Trophoblast cell (in vitro differentiated cells and primary cell): Measurements from ENCODE around the gene MMP17.

Experiments
- DNase-seq, 2 donors: peaks; one replicate each; pipeline ENCODE4 v3.0.0-alpha.2; 2016
- H2AFZ ChIP-seq: 2 replicates; pipeline ENCODE4 v1.6.1; 2013; ENCODE audit warnings: low read length, moderate library complexity, mild to moderate bottlenecking; ENCODE audit not compliant: insufficient read depth, poor library complexity
- H2AK5ac ChIP-seq: 2 replicates; pipeline ENCODE4 v1.6.1; 2013; ENCODE audit warnings: mild to moderate bottlenecking, low read length
- H2BK120ac ChIP-seq: 2 replicates; pipeline ENCODE4 v1.6.1; 2013; ENCODE audit warnings: low read length, mild to moderate bottlenecking, moderate library complexity; ENCODE audit not compliant: insufficient read depth, poor library complexity
- H2BK12ac ChIP-seq: 2 replicates; pipeline ENCODE4 v1.6.1; 2013; ENCODE audit warnings: mild to moderate bottlenecking, low read length, moderate library complexity
- H2BK5ac ChIP-seq: 2 replicates; pipeline ENCODE4 v1.6.1; 2013; ENCODE audit warnings: low read length, low read depth, moderate library complexity, mild to moderate bottlenecking; ENCODE audit not compliant: poor library complexity
- H3K14ac ChIP-seq: 2 replicates; pipeline ENCODE4 v1.6.1; 2013; ENCODE audit warnings: mild to moderate bottlenecking, low read length
- H3K18ac ChIP-seq: 2 replicates; pipeline ENCODE4 v1.6.1; 2013; ENCODE audit warnings: mild to moderate bottlenecking, low read length
- H3K23ac ChIP-seq: 2 replicates; pipeline ENCODE4 v1.6.1; 2013; ENCODE audit warnings: low read length
- H3K27ac ChIP-seq: 2 replicates; pipeline ENCODE4 v1.5.1; 2013; ENCODE audit warnings: low read depth, mild to moderate bottlenecking, inconsistent platforms, low read length, moderate library complexity
- H3K27me3 ChIP-seq: 2 replicates; pipeline ENCODE4 v1.6.1; 2013; ENCODE audit warnings: inconsistent platforms, mild to moderate bottlenecking, low read length, moderate library complexity; ENCODE audit not compliant: insufficient read depth
- H3K36me3 ChIP-seq, 2 experiments: 1 replicate in 1 of 2; 2 replicates in 1 of 2; pipeline ENCODE4 v1.6.1; 2013; ENCODE audit warnings: low read length in 2 of 2, mild to moderate bottlenecking in 2 of 2, moderate library complexity in 1 of 2; ENCODE audit not compliant: insufficient read depth in 2 of 2, control insufficient read depth in 1 of 2
- H3K4ac ChIP-seq: 2 replicates; pipeline ENCODE4 v1.6.1; 2013; ENCODE audit warnings: low read depth, mild to moderate bottlenecking, low read length, moderate library complexity
- H3K4me1 ChIP-seq, 2 experiments: 1 replicate in 1 of 2; 2 replicates in 1 of 2; pipeline ENCODE4 v1.6.1; 2013; ENCODE audit warnings: low read length in 2 of 2, mild to moderate bottlenecking in 2 of 2, moderate library complexity in 1 of 2; ENCODE audit not compliant: insufficient read depth in 2 of 2, control insufficient read depth in 1 of 2
- H3K4me2 ChIP-seq: 2 replicates; pipeline ENCODE4 v1.6.1; 2013; ENCODE audit warnings: inconsistent platforms, mild to moderate bottlenecking, low read length, moderate library complexity
- H3K4me3 ChIP-seq: 2 replicates; pipeline ENCODE4 v1.5.1; 2013; ENCODE audit warnings: mild to moderate bottlenecking, low read depth, low read length, inconsistent platforms
- H3K79me1 ChIP-seq: one replicate; pipeline ENCODE4 v1.6.1; 2013; ENCODE audit warnings: low read length
- H3K79me2 ChIP-seq: 2 replicates; pipeline ENCODE4 v1.6.1; 2013; ENCODE audit warnings: low read length, mild to moderate bottlenecking; ENCODE audit not compliant: control insufficient read depth, insufficient read depth, poor library complexity
- H3K9ac ChIP-seq: 2 replicates; pipeline ENCODE4 v1.6.1; 2013; ENCODE audit warnings: mild to moderate bottlenecking, low read length
- H3K9me3 ChIP-seq: 2 replicates; pipeline ENCODE4 v1.6.1; 2013; ENCODE audit warnings: low read depth, mild to moderate bottlenecking, control low read depth, inconsistent platforms, low read length; ENCODE audit not compliant: insufficient read depth
- H4K12ac ChIP-seq: 2 replicates; pipeline ENCODE4 v1.6.1; 2013; ENCODE audit warnings: low read depth, mild to moderate bottlenecking, low read length, moderate library complexity
- H4K8ac ChIP-seq: 2 replicates; pipeline ENCODE4 v1.6.1; 2013; ENCODE audit warnings: low read depth, mild to moderate bottlenecking, low read length, moderate library complexity
- H4K91ac ChIP-seq: one replicate; pipeline ENCODE4 v1.6.1; 2013; ENCODE audit warnings: low read depth, mild to moderate bottlenecking, low read length, moderate library complexity
- WGBS: extraction: QIAGEN DNeasy Blood & Tissue Kit; methylation state at CpG from one replicate; pipeline ENCODE4 v1.1.7; 2013; ENCODE audit warnings: missing lambda C conversion rate; ENCODE audit not compliant: insufficient read length, insufficient coverage; ENCODE audit errors: extremely low coverage; 5-methylcytosine and 5-hydroxymethylcytosine counted together

Gene MMP17

DNA sequence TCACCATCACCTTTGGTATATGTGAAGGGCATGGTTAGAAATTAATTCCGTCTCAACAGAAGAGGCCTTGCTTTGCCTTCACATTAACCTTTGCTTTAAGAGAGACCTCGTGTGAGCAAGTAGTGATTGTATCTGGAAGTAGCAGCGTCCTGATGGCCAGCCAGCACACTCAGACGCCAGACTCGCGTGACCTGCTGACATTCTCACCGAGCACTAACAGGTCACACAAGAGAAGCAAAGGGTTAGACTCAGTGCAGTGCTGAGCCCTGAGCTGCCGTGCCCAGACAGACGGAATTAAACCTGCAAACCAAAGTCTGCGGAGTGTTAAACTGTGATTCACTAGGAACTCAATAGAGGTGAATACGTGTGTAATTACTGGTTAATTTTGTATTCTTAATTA lies 40.1 kb upstream of the MMP17 start:
- H4K12ac ChIP-seq, result no peak overlapping the region
- H3K9ac ChIP-seq, result no peak overlapping the region
- no peak overlapping the region for H2AK5ac ChIP-seq
- H3K4ac ChIP-seq, result no peak overlapping the region
- no peak overlapping the region for H3K4me3 ChIP-seq
- peaks cover 4 to 7% of the 10 kb centered on the region in 2 experiments for H3K4me1 ChIP-seq
- peaks cover 36 to 51% of the 10 kb centered on the region in 2 experiments for H3K36me3 ChIP-seq
- peaks cover 4% of the 10 kb centered on the region for H3K9me3 ChIP-seq
- no CpG with 5 or more reads among the region's 11 CpGs for WGBS
- H3K27ac ChIP-seq, result no peak overlapping the region
- H3K4me2 ChIP-seq, result no peak overlapping the region
- H3K18ac ChIP-seq, result no peak overlapping the region
- H4K91ac ChIP-seq, result no peak overlapping the region
- no peaks in the 10 kb centered on the region for H3K79me2 ChIP-seq
- H4K8ac ChIP-seq, result no peak overlapping the region
- no peaks in the 10 kb centered on the region for H3K79me1 ChIP-seq
- no peak overlapping the region for H3K23ac ChIP-seq
- no peak overlapping the region for H2BK120ac ChIP-seq
- H3K14ac ChIP-seq, result no peak overlapping the region
- no peak overlapping the region for H2AFZ ChIP-seq
- no peak overlapping the region for H2BK5ac ChIP-seq
- H2BK12ac ChIP-seq, result no peak overlapping the region
- DNase-seq, result no peak
- no peaks in the 10 kb centered on the region for H3K27me3 ChIP-seq

GRCh38 chr12:131789638-131790037 lies 38.6 kb upstream of the MMP17 start:
- Histone ChIP-seq H2AFZ (no peak overlapping the region), H3K14ac (no peak overlapping the region)

GRCh38 chr12:131793243-131794022 lies 34.8 kb upstream of the MMP17 start:
- no peak overlapping the region for H4K12ac ChIP-seq
- no peak overlapping the region for H2BK5ac ChIP-seq
- no peak overlapping the region for H3K18ac ChIP-seq
- H3K27ac ChIP-seq, result no peak overlapping the region
- H3K4ac ChIP-seq, result no peak overlapping the region
- no peak overlapping the region for H2BK12ac ChIP-seq
- H3K9me3 ChIP-seq, result peaks cover 5% of the 10 kb centered on the region
- no peak overlapping the region for H4K91ac ChIP-seq
- peaks cover 26 to 37% of the 10 kb centered on the region in 2 experiments for H3K36me3 ChIP-seq
- H2AK5ac ChIP-seq, result no peak overlapping the region
- peaks cover 4% of the 10 kb centered on the region for H3K79me1 ChIP-seq
- no peaks in the 10 kb centered on the region for H3K79me2 ChIP-seq
- no peak overlapping the region for H2AFZ ChIP-seq
- peak in 1 of 2 donors; percentile 15 for DNase-seq
- no peak overlapping the region for H3K9ac ChIP-seq
- peaks cover 11 to 14% of the 10 kb centered on the region in 2 experiments for H3K4me1 ChIP-seq
- no peak overlapping the region for H3K4me2 ChIP-seq
- no CpG with 5 or more reads among the region's 19 CpGs for WGBS
- H4K8ac ChIP-seq, result no peak overlapping the region
- no peak overlapping the region for H2BK120ac ChIP-seq
- H3K14ac ChIP-seq, result no peak overlapping the region
- no peak overlapping the region for H3K4me3 ChIP-seq
- no peaks in the 10 kb centered on the region for H3K27me3 ChIP-seq
- H3K23ac ChIP-seq, result no peak overlapping the region

More at GRCh38 chr12:131789638-131790037, 38.6 kb upstream of the MMP17 start:
- Histone ChIP-seq H3K27ac (no peak overlapping the region), H4K91ac (no peak overlapping the region), H3K27me3 (no peaks in the 10 kb centered on the region), H3K4me3 (no peak overlapping the region), H4K12ac (no peak overlapping the region), H3K79me1 (no peaks in the 10 kb centered on the region), H3K18ac (no peak overlapping the region), H2BK120ac (no peak overlapping the region), H4K8ac (no peak overlapping the region), H3K4ac (no peak overlapping the region), H3K36me3 (peaks cover 36 to 51% of the 10 kb centered on the region in 2 experiments), H3K4me2 (no peak overlapping the region), H3K4me1 (peaks cover 0 to 2% of the 10 kb centered on the region in 2 experiments), H2BK12ac (no peak overlapping the region), H3K9ac (no peak overlapping the region), H2BK5ac (no peak overlapping the region), H2AK5ac (no peak overlapping the region), H3K79me2 (no peaks in the 10 kb centered on the region), H3K23ac (no peak overlapping the region), H3K9me3 (peaks cover 4% of the 10 kb centered on the region)
- DNase-seq, result no peak
- WGBS, result no CpG with 5 or more reads among the region's 12 CpGs

DNA sequence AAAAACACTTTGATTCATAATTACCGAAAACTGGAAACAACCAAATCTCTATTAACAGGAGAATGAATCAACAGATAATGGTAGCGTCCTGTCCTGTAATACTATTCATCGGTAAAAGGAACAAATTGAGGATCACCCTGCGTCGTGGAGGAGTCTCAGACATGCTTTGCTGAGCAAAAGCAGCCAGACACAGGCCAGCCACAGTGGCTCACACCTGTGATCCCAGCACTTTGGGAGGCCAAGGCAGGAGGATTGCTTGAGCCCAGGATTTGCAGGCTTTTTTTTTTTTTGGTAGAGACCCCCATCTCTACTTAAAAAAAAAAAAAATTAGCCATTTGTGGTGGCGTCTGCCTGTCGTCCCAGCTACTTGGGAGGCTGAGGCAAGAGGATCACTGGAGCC lies 34.1 kb upstream of the MMP17 start:
- no CpG with 5 or more reads among the region's 7 CpGs for WGBS
- H3K4me3 ChIP-seq, result no peak overlapping the region

More for the DNA sequence above, 34.1 kb upstream of the MMP17 start:
- peaks cover 11 to 14% of the 10 kb centered on the region in 2 experiments for H3K4me1 ChIP-seq
- H3K27ac ChIP-seq, result no peak overlapping the region
- no peak overlapping the region for H2BK5ac ChIP-seq
- no peaks in the 10 kb centered on the region for H3K27me3 ChIP-seq
- H3K14ac ChIP-seq, result no peak overlapping the region
- H3K79me2 ChIP-seq, result no peaks in the 10 kb centered on the region
- no peak overlapping the region for H4K91ac ChIP-seq
- no peak overlapping the region for H3K23ac ChIP-seq
- no peak overlapping the region for H3K4ac ChIP-seq
- no peak overlapping the region for H4K12ac ChIP-seq
- no peak overlapping the region for H2BK12ac ChIP-seq
- H2BK120ac ChIP-seq, result no peak overlapping the region
- H3K9me3 ChIP-seq, result peaks cover 5% of the 10 kb centered on the region
- no peak for DNase-seq
- H2AK5ac ChIP-seq, result no peak overlapping the region
- no peak overlapping the region for H4K8ac ChIP-seq
- H3K36me3 ChIP-seq, result peaks cover 27 to 35% of the 10 kb centered on the region in 2 experiments
- H3K79me1 ChIP-seq, result peaks cover 4% of the 10 kb centered on the region
- no peak overlapping the region for H2AFZ ChIP-seq
- H3K18ac ChIP-seq, result no peak overlapping the region
- H3K9ac ChIP-seq, result no peak overlapping the region
- no peak overlapping the region for H3K4me2 ChIP-seq
